ENCODE results near the gene ARSG.
"Not testable (repeated sequence)": the region's sequence is repeated elsewhere in the genome, so short reads cannot be mapped to it uniquely, and the experiment has no call there.

ARSG gene

DNA sequence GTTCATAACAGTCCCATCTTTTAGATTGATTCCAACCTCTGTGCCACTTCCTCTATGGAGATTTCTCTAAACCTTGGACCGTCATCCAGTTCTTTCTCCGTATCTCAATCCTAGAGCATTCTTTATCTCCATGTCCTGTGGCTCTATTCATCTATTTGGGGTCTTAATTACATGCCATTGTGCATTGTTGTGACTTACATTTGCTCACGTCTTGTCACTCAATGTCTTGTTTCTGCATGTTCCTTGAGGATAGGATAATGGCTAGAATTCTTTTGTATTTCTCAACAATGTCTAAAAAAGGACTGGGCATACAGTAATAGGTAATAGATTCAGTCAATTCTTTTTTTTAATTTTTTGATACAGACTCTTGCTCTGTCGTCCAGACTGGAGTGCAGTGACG lies 50.2 kb downstream of the ARSG start:
- DNase-seq, result no peak

DNA sequence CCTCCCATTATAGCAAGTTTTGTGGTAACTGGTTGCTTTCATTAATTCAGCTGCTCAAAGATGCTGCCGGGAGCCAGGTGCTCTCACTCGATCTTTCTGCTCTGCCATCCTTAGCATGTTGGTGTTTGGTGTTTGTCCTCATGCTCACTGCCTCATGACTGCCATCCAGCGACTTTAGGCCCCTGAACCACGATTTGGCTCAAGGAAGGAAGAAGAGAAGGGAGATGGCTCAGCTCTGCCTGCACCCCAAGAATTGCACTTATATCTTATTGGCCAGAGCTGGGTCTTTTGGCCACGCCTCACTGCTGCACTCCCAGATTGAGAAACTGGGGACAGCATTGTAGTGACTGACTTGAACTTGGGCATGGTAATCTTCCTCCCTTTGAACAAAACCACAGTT lies 52.7 kb downstream of the ARSG start:
- no peak for DNase-seq

GRCh38 chr17:68344701-68345136 lies 53.4 kb downstream of the ARSG start:
- DNase-seq, result no peak

DNA sequence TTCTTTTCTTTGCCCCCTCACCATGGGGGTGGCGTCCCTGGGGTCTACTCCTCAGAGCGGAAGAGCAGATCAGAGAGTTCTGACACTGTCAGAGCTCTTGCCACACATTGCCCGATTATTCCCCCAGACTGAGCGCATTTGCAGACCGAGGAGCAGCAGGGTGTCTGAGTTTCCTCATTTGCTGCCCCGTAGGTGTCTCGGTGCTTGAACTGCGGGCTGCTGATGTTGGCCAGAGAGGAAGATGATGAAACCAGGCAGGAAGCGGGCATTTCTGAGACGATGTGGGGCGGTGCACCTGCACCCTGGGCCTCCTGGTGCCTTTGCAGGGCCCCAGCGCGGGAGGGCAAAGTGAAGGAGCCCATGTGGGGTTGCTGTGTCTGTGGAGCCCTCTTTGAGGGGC lies 55.2 kb downstream of the ARSG start:
- DNase-seq, result no peak

DNA sequence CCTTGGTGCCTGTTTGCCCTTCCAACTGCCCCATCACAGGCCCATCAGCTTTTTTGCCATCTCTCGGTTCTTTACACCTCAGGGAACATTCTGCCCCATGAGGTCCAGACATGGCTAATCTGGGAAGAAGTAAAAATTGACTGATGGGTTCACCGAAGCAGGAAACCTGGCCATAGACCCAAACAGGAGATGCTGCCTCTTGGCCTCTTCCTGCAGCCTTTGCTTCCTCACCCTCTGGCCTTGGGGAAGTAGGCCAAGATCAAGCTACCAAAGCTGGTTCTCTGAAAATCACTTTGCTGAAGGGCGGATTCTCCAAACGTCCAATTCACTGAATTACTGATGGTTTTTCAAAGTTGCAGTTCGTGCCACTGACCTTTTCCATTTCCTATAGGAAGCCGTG lies 56.1 kb downstream of the ARSG start:
- no peak for DNase-seq

- no peak for DNase-seq
Observed at GRCh38 chr17:68349157-68349556, 57.9 kb downstream of the ARSG start.

- no peak for DNase-seq
Observed at GRCh38 chr17:68351395-68351794, 60.1 kb downstream of the ARSG start.

DNA sequence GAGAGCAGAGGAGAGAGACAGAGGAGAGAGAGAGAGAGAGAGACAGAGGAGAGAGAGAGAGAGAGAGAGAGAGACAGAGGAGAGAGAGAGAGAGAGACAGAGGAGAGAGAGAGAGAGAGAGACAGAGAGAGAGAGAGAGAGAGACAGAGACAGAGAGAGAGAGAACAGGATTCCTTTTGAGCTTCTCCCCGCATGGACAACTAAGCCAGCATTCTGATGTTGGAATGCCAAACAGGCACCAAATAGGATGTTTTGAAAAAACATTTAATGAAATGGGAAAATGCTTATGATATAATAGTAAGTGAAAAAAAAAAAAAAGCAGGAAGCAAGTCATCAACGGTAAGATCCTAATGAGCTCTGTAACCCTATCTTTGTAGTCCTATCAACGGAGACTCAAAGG lies 60.7 kb downstream of the ARSG start:
- DNase-seq, result no peak

DNA sequence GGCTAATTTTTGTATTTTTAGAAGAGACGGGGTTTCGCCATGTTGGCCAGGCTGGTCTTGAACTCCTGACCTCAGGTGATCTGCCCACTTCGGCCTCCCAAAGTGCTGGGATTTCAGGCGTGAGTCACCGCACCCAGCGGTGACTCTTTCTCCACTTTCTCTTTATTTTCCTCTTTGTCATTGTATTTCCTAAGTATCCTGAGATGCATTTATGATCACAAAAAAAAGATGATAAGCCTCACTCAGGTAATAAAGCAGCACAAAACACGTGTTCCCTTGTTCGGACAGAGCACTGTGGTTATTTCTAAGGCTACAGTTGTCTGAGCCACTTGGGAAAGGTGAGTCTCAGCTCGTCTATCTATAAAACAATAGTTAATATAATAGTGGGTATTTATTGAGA lies 61.4 kb downstream of the ARSG start:
- DNase-seq, result not testable (repeated sequence)

DNA sequence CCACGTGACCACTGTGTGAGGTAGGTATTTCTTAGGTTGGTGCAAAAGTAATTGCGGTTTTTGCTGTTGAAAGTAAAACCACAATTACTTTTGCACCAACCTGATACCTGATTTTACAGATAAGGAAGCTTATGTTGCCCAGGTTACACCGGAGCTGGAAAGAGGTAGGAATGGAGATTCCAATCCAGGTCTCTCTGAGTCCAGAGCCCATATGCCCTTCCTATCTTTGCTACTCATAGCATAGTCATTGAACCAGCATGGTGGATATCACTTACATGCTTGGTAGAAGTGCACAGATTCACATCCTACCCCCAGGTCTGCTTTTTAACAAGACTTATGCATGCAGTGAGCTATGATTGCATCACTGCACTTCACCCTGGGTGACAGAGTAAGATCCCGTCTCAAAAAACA lies 61.8 kb downstream of the ARSG start:
- DNase-seq, result no peak

GRCh38 chr17:68354311-68354710 lies 63.0 kb downstream of the ARSG start:
- DNase-seq, result not testable (repeated sequence)

DNA sequence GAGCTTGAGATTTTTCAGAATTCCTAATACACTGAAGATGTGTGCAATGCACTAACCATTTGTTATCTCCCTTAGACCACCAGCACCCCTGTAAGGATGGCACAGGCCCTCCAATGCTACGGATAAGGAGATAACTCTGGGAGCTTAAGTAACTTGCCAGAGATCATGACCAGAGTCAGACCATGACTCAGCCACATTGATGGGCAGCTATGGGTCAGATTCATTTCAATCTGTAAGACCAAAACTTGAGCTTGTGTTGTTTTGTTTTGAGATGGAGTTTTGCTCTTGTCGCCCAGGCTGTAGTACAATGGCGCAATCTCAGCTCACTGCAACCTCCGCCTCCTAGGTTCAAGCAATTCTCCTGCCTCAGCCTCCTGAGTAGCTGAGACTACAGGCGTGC lies 63.8 kb downstream of the ARSG start:
- DNase-seq, result not testable (repeated sequence)

GRCh38 chr17:68356520-68356919 lies 65.2 kb downstream of the ARSG start:
- no peak for DNase-seq

DNA sequence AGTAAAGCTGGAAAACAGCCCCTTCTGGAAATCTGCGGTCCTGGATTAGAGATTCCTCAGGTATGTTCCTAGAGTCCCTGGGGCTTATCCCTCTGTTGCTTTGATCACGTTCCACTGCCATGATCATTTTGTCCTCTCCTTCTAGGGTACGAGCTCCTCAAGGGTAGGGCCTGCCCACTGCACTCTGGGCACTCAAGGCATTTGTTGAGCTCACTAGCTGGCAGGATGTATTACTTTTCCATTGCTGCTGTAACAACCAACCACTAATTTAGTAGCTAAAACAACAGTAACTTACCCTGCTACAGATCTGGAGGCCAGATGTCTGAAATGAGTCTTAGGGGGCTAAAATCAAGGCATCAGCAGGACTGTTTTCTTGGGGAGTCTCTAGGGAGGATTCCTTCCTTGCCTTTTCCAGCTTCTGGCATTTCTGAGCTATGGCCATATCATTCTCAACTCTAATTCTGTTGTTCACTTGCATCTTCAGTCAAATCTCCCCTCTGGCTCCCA lies 65.7 kb downstream of the ARSG start:
- DNase-seq, result no peak

DNA sequence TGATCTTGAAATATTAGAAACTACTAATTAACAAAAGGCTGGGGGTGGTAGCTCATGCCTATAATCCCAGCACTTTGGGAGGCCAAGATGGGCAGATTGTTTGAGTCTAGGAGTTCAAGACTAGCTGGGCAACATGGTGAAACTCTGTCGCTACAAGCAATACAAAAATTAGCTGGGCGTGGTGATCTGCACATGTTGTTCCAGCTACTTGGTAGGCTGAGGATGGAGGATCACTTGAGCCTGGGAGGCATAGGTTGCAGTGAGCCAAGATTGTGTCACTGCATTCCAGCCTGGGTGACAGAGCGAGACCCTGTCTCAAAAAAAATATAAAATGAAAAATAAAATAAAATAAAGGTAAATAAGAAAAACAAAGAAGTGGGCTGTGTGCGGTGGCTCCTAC lies 66.6 kb downstream of the ARSG start:
- no peak for DNase-seq

DNA sequence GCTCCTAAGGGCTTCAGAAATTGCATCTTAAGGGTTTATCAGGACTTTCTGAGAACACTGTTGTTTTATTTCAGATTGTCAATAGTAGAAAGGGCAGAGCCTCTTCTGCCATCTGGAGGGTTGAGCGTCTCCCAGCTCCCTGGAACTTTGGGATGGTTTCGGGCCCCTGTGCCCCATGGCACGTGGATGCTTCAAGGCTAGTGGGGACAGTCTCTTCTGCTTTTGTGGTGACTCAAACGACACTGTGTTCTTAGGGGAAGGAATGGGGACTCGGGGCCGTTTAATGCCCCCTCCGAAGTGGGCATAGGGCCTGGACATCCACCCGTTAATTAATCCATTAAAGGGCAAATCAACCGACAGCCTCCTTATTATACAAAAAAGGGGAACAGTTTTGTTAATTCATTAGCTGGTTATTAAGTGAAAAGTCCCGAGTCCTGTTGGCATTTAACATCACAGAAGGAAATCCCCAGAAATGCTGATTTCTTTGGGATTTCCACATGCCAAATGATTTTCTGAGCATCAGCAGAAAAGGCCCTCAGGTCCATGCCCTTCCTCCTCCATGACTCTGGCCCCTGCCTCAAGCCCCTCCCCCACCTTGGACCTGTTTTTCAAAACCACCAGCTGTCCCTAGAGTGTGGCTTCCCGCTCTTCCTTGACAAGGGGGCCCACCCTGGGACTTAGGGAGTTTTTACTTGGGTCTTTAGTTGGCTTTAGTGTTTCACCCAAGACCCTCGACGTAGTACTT lies 68.7 kb downstream of the ARSG start:
- DNase-seq, result no peak

GRCh38 chr17:68365469-68365868 lies 74.2 kb downstream of the ARSG start:
- DNase-seq, result no peak

DNA sequence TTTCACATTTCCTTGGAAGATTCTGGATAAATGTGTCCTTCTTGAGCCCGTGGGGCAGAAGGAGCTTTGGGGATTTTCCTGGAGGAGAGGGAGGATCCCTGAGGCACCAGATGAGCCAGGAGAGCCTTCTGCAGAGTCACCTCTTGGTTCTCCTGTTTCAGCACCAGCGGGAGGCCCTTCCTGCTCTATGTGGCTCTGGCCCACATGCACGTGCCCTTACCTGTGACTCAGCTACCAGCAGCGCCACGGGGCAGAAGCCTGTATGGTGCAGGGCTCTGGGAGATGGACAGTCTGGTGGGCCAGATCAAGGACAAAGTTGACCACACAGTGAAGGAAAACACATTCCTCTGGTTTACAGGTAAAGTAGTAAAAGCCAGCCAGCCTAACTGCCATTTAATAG lies 77.1 kb downstream of the ARSG start:
- DNase-seq, result no peak

DNA sequence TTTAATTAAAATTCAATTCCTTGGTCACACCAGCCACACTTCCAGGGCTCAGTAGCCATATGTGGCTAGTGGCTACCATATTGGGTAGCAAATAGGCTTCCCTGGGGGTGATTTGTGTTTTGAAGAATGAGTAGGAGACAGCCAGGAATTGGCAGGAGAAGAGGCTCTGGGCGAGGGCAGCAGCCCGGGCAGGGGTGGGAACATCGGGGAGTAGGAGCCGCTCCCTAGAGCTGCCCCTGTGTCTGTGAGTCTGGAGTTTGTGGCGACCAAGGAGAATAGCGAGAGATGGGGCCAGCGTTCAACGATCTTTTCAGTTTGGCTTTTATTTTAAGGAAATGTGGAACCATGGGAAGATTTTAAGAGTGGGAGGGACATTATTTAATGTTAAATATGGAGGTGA lies 84.3 kb downstream of the ARSG start:
- no peak for DNase-seq

DNA sequence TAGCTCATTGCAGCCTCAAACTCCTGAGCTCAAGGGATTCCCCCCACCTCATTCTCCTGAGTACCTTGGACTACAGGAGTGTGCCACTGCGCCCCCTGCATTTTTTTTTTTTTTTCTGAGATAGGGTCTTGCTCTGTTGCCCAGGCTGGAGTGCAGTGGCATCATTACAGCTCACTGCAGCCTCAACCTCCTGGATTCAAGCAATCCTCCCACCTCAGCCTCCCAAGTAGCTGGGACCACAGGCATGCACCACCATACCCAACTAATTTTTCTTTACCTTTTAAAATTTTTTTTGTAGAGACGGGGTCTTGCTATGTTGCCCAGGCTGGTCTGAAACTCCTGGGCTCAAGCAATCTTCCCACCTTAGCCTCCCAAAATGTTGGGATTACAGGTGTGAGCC lies 84.9 kb downstream of the ARSG start:
- not testable (repeated sequence) for DNase-seq

DNA sequence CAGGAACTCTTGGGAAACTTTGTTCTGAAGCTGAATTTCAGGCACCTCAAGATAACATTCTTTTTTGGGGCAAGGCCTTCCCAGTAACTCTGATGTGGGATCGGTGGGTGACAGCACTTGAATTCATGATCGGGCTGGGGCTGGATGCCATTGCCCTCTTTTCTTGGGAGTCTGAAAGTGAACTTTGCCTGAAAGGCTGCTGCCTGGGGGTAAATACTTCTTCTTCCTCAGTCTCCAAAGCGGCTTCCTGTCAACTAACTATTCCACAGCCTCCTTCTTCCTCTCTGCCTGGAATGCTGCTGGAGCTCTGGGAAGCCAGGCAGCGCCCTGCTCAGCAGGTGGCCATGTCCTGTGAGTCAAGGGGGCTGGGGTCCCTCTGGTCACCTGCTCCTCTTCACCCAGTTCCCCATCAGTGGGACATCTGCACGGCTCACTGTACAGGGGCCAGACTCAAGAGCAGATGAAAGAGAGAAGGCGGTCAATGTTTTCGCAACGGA lies 86.5 kb downstream of the ARSG start:
- DNase-seq, result no peak

- peak; percentile 89 for DNase-seq
Observed at GRCh38 chr17:68378268-68379176, 87.2 kb downstream of the ARSG start.

GRCh38 chr17:68379177-68379510 lies 87.8 kb downstream of the ARSG start:
- no peak for DNase-seq
